Calu3 (cell line): ENCODE data around the gene ULK4. TPM values are rescaled to one million over a fixed set of nuclear protein-coding genes. Genes with fewer than 3 reads are reported as not detected.

Experiments used
- BruUV-seq: library from RNA; stranded (reverse); fragments of 400-500 nt; replicated peaks from 2 replicates; lab custom pipeline; 2021; lab: Mats Ljungman, UMichigan
- CTCF ChIA-PET: fragments of 300-600 bp; sonication (Branson Sonifier 250); formaldehyde crosslinking; loops from one replicate; lab custom pipeline; 2022; ENCODE audit warnings: antibody characterized with exemption; lab: Charles Lee
- DNase-seq: peaks from one replicate; pipeline ENCODE4 v3.0.0; 2022
- H3K27ac Mint-ChIP-seq: one replicate; pipeline ENCODE4 v1.8.0; 2022; ENCODE audit warnings: mixed read lengths; ENCODE audit not compliant: unreplicated experiment
- H3K27me3 Mint-ChIP-seq: one replicate; pipeline ENCODE4 v1.8.0; 2022; ENCODE audit warnings: mixed read lengths; ENCODE audit not compliant: unreplicated experiment
- H3K36me3 Mint-ChIP-seq: one replicate; pipeline ENCODE4 v1.8.0; 2022; ENCODE audit warnings: mild to moderate bottlenecking, moderate library complexity, mixed read lengths; ENCODE audit not compliant: insufficient read depth, unreplicated experiment
- H3K4me1 Mint-ChIP-seq: one replicate; pipeline ENCODE4 v1.8.0; 2022; ENCODE audit warnings: mild to moderate bottlenecking, low read depth, mixed read lengths; ENCODE audit not compliant: unreplicated experiment
- H3K4me3 Mint-ChIP-seq: one replicate; pipeline ENCODE4 v1.8.0; 2022; ENCODE audit warnings: mild to moderate bottlenecking, low read depth, moderate library complexity, mixed read lengths; ENCODE audit not compliant: unreplicated experiment
- H3K9me3 Mint-ChIP-seq: one replicate; pipeline ENCODE4 v1.8.0; 2022; ENCODE audit warnings: low read depth, mixed read lengths; ENCODE audit not compliant: unreplicated experiment
- CTCF ChIP-seq: fragments of 200-600 bp; IDR thresholded peaks from one replicate; pipeline ENCODE4 v1.8.0; 2022; ENCODE audit warnings: antibody characterized with exemption; ENCODE audit not compliant: unreplicated experiment
- intact Hi-C: fragments of 100-400 bp; cut with micrococcal nuclease; formaldehyde crosslinking; loops from one replicate; pipeline ENCODE4 v1.10.0; 2022; ENCODE audit not compliant: unreplicated experiment
- total RNA-seq: library from RNA; stranded (reverse); gene quantifications from 2 replicates; pipeline ENCODE4 v1.2.3, GENCODE V29; 2022

The ULK4 gene
- total RNA-seq, 1 experiment from 2014 or later, result 8.7 TPM

- CTCF ChIA-PET, result no interaction called here
Observed at GRCh38 chr3:41307065-41307464, 654.8 kb downstream of the ULK4 start.

GRCh38 chr3:41304593-41304992 is 657.3 kb downstream of the ULK4 start:
- H3K4me3 Mint-ChIP-seq, result no peak overlapping the region
- H3K9me3 Mint-ChIP-seq, result no peaks in the 10 kb centered on the region
- BruUV-seq, result no TSS peak
- no peaks in the 10 kb centered on the region for H3K27me3 Mint-ChIP-seq
- no peaks in the 10 kb centered on the region for H3K36me3 Mint-ChIP-seq
- intact Hi-C loops, result no loop called here
- CTCF ChIA-PET, result no interaction called here
- no peak overlapping the region for H3K27ac Mint-ChIP-seq
- no peaks in the 10 kb centered on the region for H3K4me1 Mint-ChIP-seq
- DNase-seq, result no peak
- no peak for TF ChIP-seq CTCF

More at GRCh38 chr3:41307065-41307464, 654.8 kb downstream of the ULK4 start:
- DNase-seq, result no peak
- H3K4me3 Mint-ChIP-seq, result no peak overlapping the region
- no peaks in the 10 kb centered on the region for H3K27me3 Mint-ChIP-seq
- BruUV-seq, result no TSS peak
- no peaks in the 10 kb centered on the region for H3K9me3 Mint-ChIP-seq
- intact Hi-C loops, result no loop called here
- H3K36me3 Mint-ChIP-seq, result no peaks in the 10 kb centered on the region
- no peak for TF ChIP-seq CTCF
- H3K4me1 Mint-ChIP-seq, result no peaks in the 10 kb centered on the region
- no peak overlapping the region for H3K27ac Mint-ChIP-seq

GRCh38 chr3:41302295-41302694 is 659.6 kb downstream of the ULK4 start:
- BruUV-seq, result no TSS peak
- H3K27me3 Mint-ChIP-seq, result no peaks in the 10 kb centered on the region
- CTCF ChIA-PET, result no interaction called here

GRCh38 chr3:41301548-41301947 is 660.4 kb downstream of the ULK4 start:
- no peaks in the 10 kb centered on the region for H3K36me3 Mint-ChIP-seq
- no TSS peak for BruUV-seq
- H3K27me3 Mint-ChIP-seq, result peaks cover 6% of the 10 kb centered on the region
- H3K4me3 Mint-ChIP-seq, result no peak overlapping the region
- no peaks in the 10 kb centered on the region for H3K4me1 Mint-ChIP-seq
- no peaks in the 10 kb centered on the region for H3K9me3 Mint-ChIP-seq
- CTCF ChIA-PET, result no interaction called here
- TF ChIP-seq CTCF, result no peak
- intact Hi-C loops, result no loop called here
- no peak for DNase-seq
- H3K27ac Mint-ChIP-seq, result no peak overlapping the region

More at GRCh38 chr3:41302295-41302694, 659.6 kb downstream of the ULK4 start:
- Mint-ChIP-seq H3K4me1 (no peaks in the 10 kb centered on the region), H3K4me3 (no peak overlapping the region), H3K36me3 (no peaks in the 10 kb centered on the region), H3K9me3 (no peaks in the 10 kb centered on the region), H3K27ac (no peak overlapping the region)
- TF ChIP-seq CTCF, result no peak
- no peak for DNase-seq
- intact Hi-C loops, result no loop called here
